SK-N-SH (cell line): Measurements from ENCODE around the gene S1PR3. TPM values are rescaled to one million over a fixed set of nuclear protein-coding genes. Genes with fewer than 3 reads are reported as not detected.

Experiments
- CTCF ChIA-PET: fragments of 300-600, 350-600 bp; formaldehyde crosslinking; extraction: SDS; loops from one replicate; lab custom pipeline; 2021; lab: Yijun Ruan, JAX
- POLR2A ChIA-PET: fragments of 350-600 bp; sonication (Branson Sonifier 250); formaldehyde crosslinking; extraction: SDS; loops from one replicate; lab custom pipeline; 2020; ENCODE audit warnings: antibody characterized with exemption, inconsistent platforms; lab: Yijun Ruan, JAX
- DNase-seq: peaks from one replicate; pipeline ENCODE4 v3.0.0; 2012
- H2AFZ ChIP-seq: fragments of 200-600 bp; sonication (generic); 2 replicates; pipeline ENCODE4 v1.8.1; 2016; ENCODE audit warnings: antibody characterized with exemption, mild to moderate bottlenecking, low read depth
- H3F3A ChIP-seq: fragments of 200-600 bp; sonication (generic); replicated peaks from 2 replicates; pipeline ENCODE3; 2016; ENCODE audit warnings: antibody characterized with exemption, mild to moderate bottlenecking; ENCODE audit not compliant: insufficient read depth
- H3K27ac ChIP-seq, 2 experiments: fragments of 200-500 bp in 1 of 2; fragments of 200-600 bp in 1 of 2; sonication (Bioruptor generic) in 1 of 2; sonication (generic), shearing (Covaris generic) in 1 of 2; 2 replicates each; pipeline versions ENCODE4 v1.5.1 to v1.6.1; 2014 to 2016; ENCODE audit warnings: low read depth in 2 of 2, inconsistent platforms in 1 of 2, low read length in 1 of 2, mild to moderate bottlenecking in 1 of 2, mixed read lengths in 1 of 2
- H3K27me3 ChIP-seq: fragments of 200-600 bp; sonication (generic), shearing (Covaris generic); 2 replicates; pipeline ENCODE4 v1.6.1; 2016; ENCODE audit warnings: mixed run types; ENCODE audit not compliant: insufficient read depth
- H3K36me3 ChIP-seq, 2 experiments: fragments of 200-500 bp in 1 of 2; fragments of 200-600 bp in 1 of 2; sonication (Bioruptor generic) in 1 of 2; sonication (generic) in 1 of 2; replicated peaks in 1 of 2; 2 replicates each; pipeline versions ENCODE3 to v1.5.1; 2014 to 2016; ENCODE audit warnings: low read length in 1 of 2, mild to moderate bottlenecking in 1 of 2; ENCODE audit not compliant: insufficient read depth in 2 of 2, control insufficient read depth in 1 of 2
- H3K4me1 ChIP-seq, 2 experiments: fragments of 200-500 bp in 1 of 2; fragments of 200-600 bp in 1 of 2; sonication (Bioruptor generic) in 1 of 2; sonication (generic), shearing (Covaris generic) in 1 of 2; 2 replicates each; pipeline versions ENCODE4 v1.5.1 to v1.6.1; 2014 to 2016; ENCODE audit warnings: low read depth in 1 of 2, low read length in 1 of 2, mixed run types in 1 of 2; ENCODE audit not compliant: insufficient read depth in 2 of 2, control insufficient read depth in 1 of 2
- H3K4me2 ChIP-seq: fragments of 200-600 bp; sonication (generic), shearing (Covaris generic); 2 replicates; pipeline ENCODE4 v1.6.1; 2017; ENCODE audit warnings: mixed run types
- H3K4me3 ChIP-seq, 2 experiments: fragments of 200-500 bp in 1 of 2; fragments of 200-600 bp in 1 of 2; sonication (Bioruptor generic) in 1 of 2; sonication (generic), shearing (Covaris generic) in 1 of 2; 2 replicates each; pipeline versions ENCODE4 v1.5.1 to v1.8.1; 2014 to 2016; ENCODE audit warnings: low read depth in 2 of 2, inconsistent platforms in 1 of 2, low read length in 1 of 2, mild to moderate bottlenecking in 1 of 2, mixed read lengths in 1 of 2, moderate library complexity in 1 of 2
- H3K79me2 ChIP-seq: fragments of 200-600 bp; sonication (generic); 2 replicates; pipeline ENCODE4 v1.8.1; 2017; ENCODE audit warnings: mild to moderate bottlenecking; ENCODE audit not compliant: insufficient read depth
- H3K9ac ChIP-seq: fragments of 200-600 bp; sonication (generic); 2 replicates; pipeline ENCODE4 v1.6.1; 2017; ENCODE audit warnings: mixed run types
- H3K9me2 ChIP-seq: fragments of 200-600 bp; sonication (generic); 2 replicates; pipeline ENCODE4 v1.6.1; 2017; ENCODE audit warnings: mixed run types
- H3K9me3 ChIP-seq: fragments of 200-600 bp; sonication (generic); 2 replicates; pipeline ENCODE4 v1.6.1; 2017; ENCODE audit warnings: mixed run types, mild to moderate bottlenecking, moderate library complexity
- H4K20me1 ChIP-seq: fragments of 200-600 bp; sonication (generic); 2 replicates; pipeline ENCODE4 v1.6.1; 2017; ENCODE audit warnings: mild to moderate bottlenecking, mixed run types; ENCODE audit not compliant: insufficient read depth
- CHD2 ChIP-seq: fragments of 150-350 bp; IDR thresholded peaks from 2 replicates; pipeline ENCODE4 v1.6.1; 2018; ENCODE audit warnings: low read length; ENCODE audit not compliant: partially characterized antibody
- CTCF ChIP-seq: fragments of 200-600 bp; sonication (generic); IDR thresholded peaks from 2 replicates; pipeline ENCODE4 v1.6.1; 2017; ENCODE audit warnings: antibody characterized with exemption, mild to moderate bottlenecking, moderate library complexity
- FOXJ3 ChIP-seq: sonication (generic); formaldehyde crosslinking; IDR thresholded peaks from 2 replicates; pipeline ENCODE4 v1.5.1; 2020; ENCODE audit warnings: mild to moderate bottlenecking, missing genetic modification reagents
- FOXM1 ChIP-seq: IDR thresholded peaks from 2 replicates; pipeline ENCODE4 v1.4.0; 2012; ENCODE audit warnings: low read depth, mild to moderate bottlenecking
- MXI1 ChIP-seq: IDR thresholded peaks from 2 replicates; pipeline ENCODE4 v1.6.1; 2012; ENCODE audit warnings: mild to moderate bottlenecking, low read depth, low read length, improper control_type of control experiment
- NFIC ChIP-seq: IDR thresholded peaks from 2 replicates; pipeline ENCODE4 v1.4.0; 2012; ENCODE audit warnings: borderline replicate concordance
- POLR2AphosphoS5 ChIP-seq: IDR thresholded peaks from 2 replicates; pipeline ENCODE4 v1.6.1; 2012; ENCODE audit warnings: low read depth, low read length
- RAD21 ChIP-seq: IDR thresholded peaks from 2 replicates; pipeline ENCODE4 v1.6.1; 2012; ENCODE audit warnings: mild to moderate bottlenecking, low read length
- RXRA ChIP-seq: IDR thresholded peaks from 2 replicates; pipeline ENCODE4 v1.4.0; 2012; ENCODE audit warnings: low read depth, mild to moderate bottlenecking, borderline replicate concordance
- SIN3A ChIP-seq: IDR thresholded peaks from 2 replicates; pipeline ENCODE4 v1.6.1; 2012; ENCODE audit warnings: low read depth, mild to moderate bottlenecking, low read length, moderate library complexity, borderline replicate concordance
- SMC3 ChIP-seq: IDR thresholded peaks from 2 replicates; pipeline ENCODE4 v1.6.1; 2012; ENCODE audit warnings: low read depth, low read length, improper control_type of control experiment
- TAF1 ChIP-seq: IDR thresholded peaks from 2 replicates; pipeline ENCODE4 v1.6.1; 2012; ENCODE audit warnings: low read depth, mild to moderate bottlenecking, low read length, moderate library complexity, borderline replicate concordance
- TCF12 ChIP-seq: IDR thresholded peaks from 2 replicates; pipeline ENCODE4 v1.4.0; 2012
- TEAD4 ChIP-seq: IDR thresholded peaks from 2 replicates; pipeline ENCODE4 v1.4.0; 2012; ENCODE audit warnings: mild to moderate bottlenecking, borderline replicate concordance; ENCODE audit not compliant: insufficient read depth
- ZBTB33 ChIP-seq: IDR thresholded peaks from 2 replicates; pipeline ENCODE4 v1.4.0; 2012; ENCODE audit warnings: low read depth, borderline replicate concordance
- WGBS: methylation state at CpG from one replicate; pipeline ENCODE4 v1.1.6; 2017; ENCODE audit warnings: low lambda C conversion rate; 5-methylcytosine and 5-hydroxymethylcytosine counted together
- polyA plus RNA-seq, 3 experiments: library from polyadenylated mRNA; depleted of rRNA; stranded (reverse); fragments of >200 nt; gene quantifications; 2 replicates each; pipeline ENCODE4 v1.2.3, GENCODE V29; 2012
- TF ChIP-seq, protein P1 (sequence below): fragments of 150-350 bp; IDR thresholded peaks from 2 replicates; pipeline ENCODE4 v1.6.1; 2016; ENCODE audit warnings: mild to moderate bottlenecking, low read depth, low read length

Gene S1PR3
- polyA plus RNA-seq, 1 of the 3 experiments (the other 2 are of a cell fraction) = 2.5 TPM

DNA sequence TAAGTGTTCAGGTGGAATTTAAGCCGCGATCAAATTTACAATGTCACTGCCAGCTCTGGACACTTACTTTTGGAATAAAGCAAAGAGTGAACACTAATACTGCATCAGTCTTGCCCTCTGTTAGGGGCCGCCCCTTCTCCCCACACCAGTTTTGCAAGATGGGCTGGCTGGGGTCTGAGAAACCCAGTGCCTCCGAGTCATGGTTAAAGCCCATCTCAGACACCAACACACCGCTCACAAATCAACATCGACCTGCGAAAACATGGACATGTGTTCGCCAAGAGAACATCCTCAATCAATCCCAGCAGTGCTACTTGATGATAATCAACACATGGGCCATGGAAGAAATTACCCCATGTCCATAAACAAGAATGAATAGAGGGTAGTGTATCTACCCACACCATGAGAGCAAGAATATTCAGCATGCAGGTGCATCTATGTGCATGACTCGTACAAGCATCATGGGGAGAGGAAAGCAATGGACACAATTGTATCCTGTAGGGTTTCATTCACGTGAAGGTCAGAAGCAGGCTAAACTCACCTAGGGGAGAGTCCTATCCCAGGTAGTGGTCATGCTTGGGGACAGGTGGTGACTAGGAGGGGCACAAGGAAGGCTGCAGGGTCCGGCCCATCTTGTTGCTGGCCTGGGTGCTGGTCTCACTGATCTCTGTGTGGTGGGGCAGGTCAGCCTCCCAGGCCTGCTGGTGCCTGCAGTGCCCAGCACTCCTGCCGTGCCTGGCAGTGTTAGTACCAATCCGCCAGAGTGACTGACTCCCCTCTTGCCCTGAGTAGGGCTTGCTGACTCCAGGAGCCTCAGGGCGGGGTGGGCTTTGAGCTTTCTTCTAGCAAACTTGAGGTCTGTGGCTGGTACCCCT, 5.0 kb downstream of the S1PR3 start:
- CTCF ChIA-PET = interaction anchor here (1.0 to 3.3 kb wide), 3 partner anchors 228 to 402 kb away, joined by 3 to 14 read pairs (median 4); no protein-coding TSS in a partner anchor
- H3K79me2 ChIP-seq = peaks cover 16% of the 10 kb centered on the region

DNA sequence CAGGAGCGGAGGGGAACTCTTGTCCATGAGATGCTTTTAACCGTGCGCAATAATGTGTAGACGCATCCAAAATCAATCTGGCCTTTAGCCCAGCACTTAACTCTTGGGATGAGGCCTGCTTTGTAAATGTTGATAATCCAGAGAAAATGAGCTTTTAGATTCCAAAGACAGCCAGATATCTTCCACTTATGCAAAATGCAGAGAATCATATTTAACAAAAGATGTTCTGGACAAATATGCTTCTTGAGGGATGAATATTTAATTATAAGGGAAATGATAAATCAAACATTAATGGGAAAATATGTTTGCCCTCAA, 5.6 kb downstream of the S1PR3 start:
- ChIA-PET POLR2A (no interaction called here), CTCF (interaction anchor here (1.0 to 3.3 kb wide), 3 partner anchors 228 to 403 kb away, joined by 3 to 14 read pairs (median 4); no protein-coding TSS in a partner anchor)
- Histone ChIP-seq H3K4me1 (peaks cover 46 to 77% of the 10 kb centered on the region in 2 experiments), H3K9ac (no peak overlapping the region), H3K27ac (peak overlapping the region in 1 of 2 experiments; percentile 28; a peak in 2 of 4 replicates), H3K27me3 (no peaks in the 10 kb centered on the region), H3K9me3 (no peaks in the 10 kb centered on the region), H4K20me1 (no peaks in the 10 kb centered on the region), H3K4me3 (no peak overlapping the region), H2AFZ (no peak overlapping the region), H3K9me2 (no peaks in the 10 kb centered on the region), H3K79me2 (peaks cover 15% of the 10 kb centered on the region), H3K36me3 (peaks cover 0 to 5% of the 10 kb centered on the region in 2 experiments), H3K4me2 (no peak overlapping the region), H3F3A (peaks cover 3% of the 10 kb centered on the region)
- no peak for DNase-seq
- WGBS = 95% methylated on average over 4 of the region's 4 CpGs
- TF ChIP-seq NFIC (no peak), TCF12 (no peak), FOXM1 (no peak), CHD2 (no peak), RXRA (no peak), ZBTB33 (no peak), SIN3A (no peak), RAD21 (no peak), CTCF (no peak)
- TF ChIP-seq, protein P1, sequence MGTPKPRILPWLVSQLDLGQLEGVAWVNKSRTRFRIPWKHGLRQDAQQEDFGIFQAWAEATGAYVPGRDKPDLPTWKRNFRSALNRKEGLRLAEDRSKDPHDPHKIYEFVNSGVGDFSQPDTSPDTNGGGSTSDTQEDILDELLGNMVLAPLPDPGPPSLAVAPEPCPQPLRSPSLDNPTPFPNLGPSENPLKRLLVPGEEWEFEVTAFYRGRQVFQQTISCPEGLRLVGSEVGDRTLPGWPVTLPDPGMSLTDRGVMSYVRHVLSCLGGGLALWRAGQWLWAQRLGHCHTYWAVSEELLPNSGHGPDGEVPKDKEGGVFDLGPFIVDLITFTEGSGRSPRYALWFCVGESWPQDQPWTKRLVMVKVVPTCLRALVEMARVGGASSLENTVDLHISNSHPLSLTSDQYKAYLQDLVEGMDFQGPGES = no peak

More for the DNA sequence above, 5.0 kb downstream of the S1PR3 start:
- Histone ChIP-seq H3K27me3 (no peaks in the 10 kb centered on the region), H3K9me3 (no peaks in the 10 kb centered on the region), H3K9ac (no peak overlapping the region), H3K9me2 (no peaks in the 10 kb centered on the region), H3K4me2 (no peak overlapping the region), H3K4me3 (no peak overlapping the region), H3K4me1 (peaks cover 46 to 73% of the 10 kb centered on the region in 2 experiments), H4K20me1 (no peaks in the 10 kb centered on the region), H2AFZ (no peak overlapping the region), H3K36me3 (peaks cover 0 to 2% of the 10 kb centered on the region in 2 experiments), H3F3A (peaks cover 3% of the 10 kb centered on the region), H3K27ac (peak overlapping the region in 1 of 2 experiments; percentile 28; a peak in 1 of 4 replicates)
- DNase-seq = no peak
- WGBS = 94% methylated on average over 9 of the region's 14 CpGs
- TF ChIP-seq SMC3 (no peak), POLR2AphosphoS5 (no peak), TEAD4 (no peak), NFIC (no peak), FOXJ3 (CRISPR knock-in tag) (no peak), TAF1 (no peak), MXI1 (no peak), ZBTB33 (no peak)
- POLR2A ChIA-PET = no interaction called here
